Esophagus squamous epithelium (tissue), 5 donors: ENCODE data around the gene ITFG1. TPM values are rescaled to one million over a fixed set of nuclear protein-coding genes. Genes with fewer than 3 reads are reported as not detected.
"Not testable (repeated sequence)": the region's sequence is repeated elsewhere in the genome, so short reads cannot be mapped to it uniquely, and the experiment has no call there.

Experiments
- DNase-seq: peaks from one replicate; lab custom pipeline; 2025; lab: John Stamatoyannopoulos, UW
- H3K27ac ChIP-seq, 4 donors: fragments of 200-600 bp; sonication (generic); one replicate each; pipeline ENCODE4 v1.5.1; 2016 to 2019; ENCODE audit warnings: mild to moderate bottlenecking in 1 of 4
- H3K27me3 ChIP-seq, 4 donors: fragments of 200-600 bp; sonication (generic); 1 replicate in 3 of 4; 2 replicates in 1 of 4; pipeline versions ENCODE4 v1.5.1 to v1.6.0; 2017 to 2021; ENCODE audit warnings: antibody characterized with exemption in 1 of 4
- H3K36me3 ChIP-seq, 3 donors: fragments of 200-600 bp; sonication (generic); one replicate each; pipeline ENCODE4 v1.5.1; 2016 to 2019
- H3K4me1 ChIP-seq, 3 donors: fragments of 200-600 bp; sonication (generic); one replicate each; pipeline ENCODE4 v1.5.1; 2017 to 2019
- H3K4me3 ChIP-seq, 4 donors: fragments of 200-600 bp; sonication (generic); 1 replicate in 3 of 4; 2 replicates in 1 of 4; pipeline ENCODE4 v1.5.1; 2016 to 2019; ENCODE audit warnings: mild to moderate bottlenecking in 2 of 4, moderate library complexity in 1 of 4
- H3K9me3 ChIP-seq, 3 donors: fragments of 200-600 bp; sonication (generic); one replicate each; pipeline ENCODE4 v1.5.1; 2016 to 2019
- POLR2A ChIP-seq, 4 donors: fragments of 450-650 bp; IDR thresholded peaks; one replicate each; pipeline ENCODE4 v1.6.1; 2017; ENCODE audit warnings: antibody characterized with exemption in 4 of 4, mild to moderate bottlenecking in 4 of 4, moderate library complexity in 3 of 4
- WGBS, 2 donors: methylation state at CpG; one replicate each; pipeline ENCODE4 v1.1.5; 2018; 5-methylcytosine and 5-hydroxymethylcytosine counted together
- intact Hi-C: fragments of 100-400 bp; cut with DNase I; formaldehyde crosslinking; loops from one replicate; pipeline ENCODE4 v1.15.0; 2022
- total RNA-seq, 4 donors: library from RNA; depleted of rRNA; stranded (reverse); fragments of >200 nt; gene quantifications; one replicate each; pipeline ENCODE4 v1.1.0, GENCODE V29; 2016
- TF ChIP-seq, protein P1 (sequence below), 6 experiments: fragments of 450-650 bp in 4 of 6; fragments of 200-600 bp in 2 of 6; sonication (generic) in 2 of 6; IDR thresholded peaks; one replicate each; pipeline ENCODE4 v1.5.1; 2016 to 2019; ENCODE audit warnings: antibody characterized with exemption in 6 of 6, mild to moderate bottlenecking in 4 of 6, moderate library complexity in 4 of 6
- donor health status: DM: yes; HTN: yes; CAD: no.

ITFG1 gene
- total RNA-seq, 4 donors from 2014 or later = 16.1 to 31.9 (median 26.4) TPM

DNA sequence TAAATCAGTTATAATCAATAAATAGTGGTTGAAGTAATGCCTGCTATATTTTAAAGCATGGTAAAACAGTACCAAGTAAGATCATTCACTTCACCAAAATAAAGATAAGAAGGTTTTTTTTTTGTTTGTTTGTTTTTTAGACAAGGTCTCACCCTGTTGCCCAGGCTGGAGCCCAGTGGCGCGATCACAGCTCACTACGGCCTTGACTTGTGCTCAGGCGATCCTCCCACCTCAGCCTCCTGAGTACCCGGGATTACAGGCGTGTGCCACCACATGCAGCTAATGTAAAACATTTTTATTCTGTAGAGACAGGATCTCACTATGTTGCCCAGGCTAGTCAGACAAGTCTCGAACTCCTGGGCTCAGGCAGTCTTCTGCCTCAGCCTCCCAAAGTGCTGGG lies 232.6 kb downstream of the ITFG1 start:
- TF ChIP-seq, protein P1, sequence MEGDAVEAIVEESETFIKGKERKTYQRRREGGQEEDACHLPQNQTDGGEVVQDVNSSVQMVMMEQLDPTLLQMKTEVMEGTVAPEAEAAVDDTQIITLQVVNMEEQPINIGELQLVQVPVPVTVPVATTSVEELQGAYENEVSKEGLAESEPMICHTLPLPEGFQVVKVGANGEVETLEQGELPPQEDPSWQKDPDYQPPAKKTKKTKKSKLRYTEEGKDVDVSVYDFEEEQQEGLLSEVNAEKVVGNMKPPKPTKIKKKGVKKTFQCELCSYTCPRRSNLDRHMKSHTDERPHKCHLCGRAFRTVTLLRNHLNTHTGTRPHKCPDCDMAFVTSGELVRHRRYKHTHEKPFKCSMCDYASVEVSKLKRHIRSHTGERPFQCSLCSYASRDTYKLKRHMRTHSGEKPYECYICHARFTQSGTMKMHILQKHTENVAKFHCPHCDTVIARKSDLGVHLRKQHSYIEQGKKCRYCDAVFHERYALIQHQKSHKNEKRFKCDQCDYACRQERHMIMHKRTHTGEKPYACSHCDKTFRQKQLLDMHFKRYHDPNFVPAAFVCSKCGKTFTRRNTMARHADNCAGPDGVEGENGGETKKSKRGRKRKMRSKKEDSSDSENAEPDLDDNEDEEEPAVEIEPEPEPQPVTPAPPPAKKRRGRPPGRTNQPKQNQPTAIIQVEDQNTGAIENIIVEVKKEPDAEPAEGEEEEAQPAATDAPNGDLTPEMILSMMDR (IDR thresholded peaks at IDR 0.05) = no peak
- no peak for TF ChIP-seq POLR2A (IDR thresholded peaks at IDR 0.05)
- intact Hi-C loops = no loop called here

GRCh38 chr16:47213761-47214440 lies 247.0 kb downstream of the ITFG1 start:
- Histone ChIP-seq H3K27me3 (no peaks in the 10 kb centered on the region), H3K36me3 (peaks cover 0 to 47% (median 0%) of the 10 kb centered on the region in 3 donors), H3K27ac (no peak overlapping the region), H3K4me3 (no peak overlapping the region), H3K9me3 (no peaks in the 10 kb centered on the region), H3K4me1 (no peaks in the 10 kb centered on the region)
- TF ChIP-seq, protein P1 (IDR thresholded peaks at IDR 0.05) = no peak
- TF ChIP-seq POLR2A (IDR thresholded peaks at IDR 0.05) = no peak
- WGBS, 2 donors = 77 to 95% methylated on average over 2 of the region's 2 CpGs
- intact Hi-C loops = no loop called here
- no peak for DNase-seq

More for the DNA sequence above, 232.6 kb downstream of the ITFG1 start:
- H3K27ac ChIP-seq = no peak overlapping the region
- peaks cover 0 to 14% (median 3%) of the 10 kb centered on the region in 3 donors for H3K36me3 ChIP-seq
- DNase-seq = no peak
- no peaks in the 10 kb centered on the region for H3K27me3 ChIP-seq
- no peaks in the 10 kb centered on the region for H3K4me1 ChIP-seq
- H3K9me3 ChIP-seq = no peaks in the 10 kb centered on the region
- H3K4me3 ChIP-seq = no peak overlapping the region
- WGBS, 2 donors = 95 to 98% methylated on average over 5 to 7 of the region's 7 CpGs

- Histone ChIP-seq H3K4me3 (no peak overlapping the region), H3K36me3 (peaks cover 0 to 20% (median 0%) of the 10 kb centered on the region in 3 donors), H3K27me3 (no peaks in the 10 kb centered on the region), H3K27ac (no peak overlapping the region), H3K4me1 (no peaks in the 10 kb centered on the region), H3K9me3 (no peaks in the 10 kb centered on the region)
- no peak for TF ChIP-seq POLR2A (IDR thresholded peaks at IDR 0.05)
- TF ChIP-seq, protein P1 (IDR thresholded peaks at IDR 0.05) = no peak
- DNase-seq = no peak
- intact Hi-C loops = no loop called here
- whole genome bisulfite sequencing, 2 donors = 95% methylated on average over 4 of the region's 4 CpGs
Observed at GRCh38 chr16:47211218-47211617, 249.6 kb downstream of the ITFG1 start.

- intact Hi-C loops = no loop called here
- Histone ChIP-seq H3K27ac (no peak overlapping the region), H3K4me1 (no peaks in the 10 kb centered on the region), H3K9me3 (no peaks in the 10 kb centered on the region), H3K27me3 (no peaks in the 10 kb centered on the region), H3K4me3 (no peak overlapping the region), H3K36me3 (no peaks in the 10 kb centered on the region)
- DNase-seq = no peak
- no peak for TF ChIP-seq POLR2A (IDR thresholded peaks at IDR 0.05)
- TF ChIP-seq, protein P1 (IDR thresholded peaks at IDR 0.05) = no peak
- 64 to 68% methylated on average over 4 of the region's 4 CpGs for WGBS, 2 donors
Observed at GRCh38 chr16:47204736-47205504, 255.9 kb downstream of the ITFG1 start.

DNA sequence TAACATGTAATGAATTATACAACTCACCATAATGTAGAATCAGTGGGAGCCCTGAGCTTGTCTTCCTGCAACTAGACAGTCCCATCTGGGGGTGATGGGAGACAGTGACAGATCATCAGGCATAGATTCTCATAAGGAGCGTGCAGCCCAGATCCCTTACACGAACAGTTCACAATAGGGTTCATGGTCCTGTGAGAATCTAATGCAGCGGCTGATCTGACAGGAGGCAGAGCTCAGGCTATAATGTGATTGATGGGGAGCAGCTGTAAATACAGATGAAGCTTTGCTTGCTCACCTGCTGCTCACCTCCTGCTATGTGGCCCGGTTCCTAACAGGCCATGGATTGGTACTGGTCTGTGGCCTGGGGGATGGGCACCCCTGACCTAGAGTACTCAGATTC lies 257.4 kb downstream of the ITFG1 start:
- H3K9me3 ChIP-seq, H3K27me3 ChIP-seq, H3K4me1 ChIP-seq, intact Hi-C loops, H3K4me3 ChIP-seq, H3K27ac ChIP-seq, DNase-seq, H3K36me3 ChIP-seq: not testable (repeated sequence)
- WGBS, 2 donors = 91 to 93% methylated on average over 3 to 4 of the region's 4 CpGs
